HG02852 (cell line): ENCODE data around the gene CLASP1.
"Not testable (repeated sequence)": the region's sequence is repeated elsewhere in the genome, so short reads cannot be mapped to it uniquely, and the experiment has no call there.

Source experiments
- ATAC-seq: cut with Tn5 transposase; IDR thresholded peaks from one replicate; pipeline ENCODE4 v1.9.1; 2021; ENCODE audit warnings: mild to moderate bottlenecking, moderate library complexity; ENCODE audit not compliant: unreplicated experiment

The CLASP1 gene

GRCh38 chr2:121438290-121438689 lies 211.0 kb downstream of the CLASP1 start:
- not testable (repeated sequence) for ATAC-seq

GRCh38 chr2:121436918-121437317 lies 212.3 kb downstream of the CLASP1 start:
- ATAC-seq: no peak

GRCh38 chr2:121435790-121436189 lies 213.5 kb downstream of the CLASP1 start:
- ATAC-seq: no peak

GRCh38 chr2:121431214-121431613 lies 218.0 kb downstream of the CLASP1 start:
- ATAC-seq: no peak

- no peak for ATAC-seq
Measured at GRCh38 chr2:121429927-121430520, 219.2 kb downstream of the CLASP1 start.

- no peak for ATAC-seq
Measured at GRCh38 chr2:121429119-121429903, 220.0 kb downstream of the CLASP1 start.

- ATAC-seq: no peak
Measured at GRCh38 chr2:121427187-121427689, 222.0 kb downstream of the CLASP1 start.

GRCh38 chr2:121420486-121420885 lies 228.8 kb downstream of the CLASP1 start:
- no peak for ATAC-seq

- no peak for ATAC-seq
Measured at GRCh38 chr2:121419081-121419699, 230.1 kb downstream of the CLASP1 start.

- no peak for ATAC-seq
Measured at GRCh38 chr2:121418494-121419058, 230.7 kb downstream of the CLASP1 start.

- no peak for ATAC-seq
Measured at GRCh38 chr2:121417826-121418225, 231.4 kb downstream of the CLASP1 start.

- no peak for ATAC-seq
Measured at GRCh38 chr2:121415727-121416126, 233.5 kb downstream of the CLASP1 start.

GRCh38 chr2:121412349-121412748 lies 236.9 kb downstream of the CLASP1 start:
- no peak for ATAC-seq

GRCh38 chr2:121409966-121410365 lies 239.3 kb downstream of the CLASP1 start:
- no peak for ATAC-seq

GRCh38 chr2:121409388-121409787 lies 239.9 kb downstream of the CLASP1 start:
- ATAC-seq: no peak

- no peak for ATAC-seq
Measured at GRCh38 chr2:121408641-121409040, 240.6 kb downstream of the CLASP1 start.

- ATAC-seq: no peak
Measured at GRCh38 chr2:121405233-121405632, 244.0 kb downstream of the CLASP1 start.

GRCh38 chr2:121400201-121400600 lies 249.1 kb downstream of the CLASP1 start:
- ATAC-seq: no peak

GRCh38 chr2:121398853-121399252 lies 250.4 kb downstream of the CLASP1 start:
- no peak for ATAC-seq

GRCh38 chr2:121390082-121390692 lies 259.1 kb downstream of the CLASP1 start:
- no peak for ATAC-seq

GRCh38 chr2:121388371-121388770 lies 260.9 kb downstream of the CLASP1 start:
- ATAC-seq: no peak
